Nephron progenitor cell (in vitro differentiated cells): Measurements from ENCODE around the gene ASAP2.

ENCODE experiments used
- DNase-seq: peaks from one replicate; pipeline ENCODE4 v3.0.0; 2021
- H3K27ac Mint-ChIP-seq: 2 replicates; pipeline ENCODE4 v1.8.0; 2021; ENCODE audit warnings: mild to moderate bottlenecking, moderate library complexity, mixed read lengths
- H3K27me3 Mint-ChIP-seq: 2 replicates; pipeline ENCODE4 v1.8.0; 2021; ENCODE audit warnings: mild to moderate bottlenecking, low read depth, mixed read lengths; ENCODE audit not compliant: poor library complexity
- H3K36me3 Mint-ChIP-seq: 2 replicates; pipeline ENCODE4 v1.8.0; 2021; ENCODE audit warnings: low read depth, mixed read lengths
- H3K4me1 Mint-ChIP-seq: 2 replicates; pipeline ENCODE4 v1.8.0; 2021; ENCODE audit warnings: mixed read lengths
- H3K4me3 Mint-ChIP-seq: 2 replicates; pipeline ENCODE4 v1.8.0; 2021; ENCODE audit warnings: mild to moderate bottlenecking, moderate library complexity, mixed read lengths
- H3K9me3 Mint-ChIP-seq: 2 replicates; pipeline ENCODE4 v1.8.0; 2021; ENCODE audit warnings: mild to moderate bottlenecking, moderate library complexity, mixed read lengths
- TF ChIP-seq, protein P1 (sequence below): fragments of 200-600 bp; sonication (generic); IDR thresholded peaks from 2 replicates; pipeline ENCODE4 v1.5.0; 2021; ENCODE audit warnings: antibody characterized with exemption

ASAP2 gene

DNA sequence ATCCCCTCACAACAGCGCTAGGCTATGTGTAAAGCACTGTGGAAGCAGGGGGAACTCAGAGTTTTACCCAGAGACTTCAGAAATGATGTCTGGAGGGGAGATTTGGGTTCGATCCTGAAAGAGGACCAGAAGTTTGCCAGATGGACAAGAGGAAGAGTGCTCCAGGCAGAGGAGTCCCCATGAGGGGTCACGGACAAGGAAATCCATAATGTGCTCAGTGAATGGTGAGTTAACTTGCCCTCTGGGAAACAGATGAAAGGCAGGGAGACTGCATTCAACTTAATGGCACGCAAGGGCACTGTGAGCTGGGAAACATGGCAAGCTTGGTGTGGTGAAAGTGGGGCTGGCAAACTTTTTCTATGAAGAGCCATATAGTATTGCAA is 6.0 kb upstream of the ASAP2 start:
- DNase-seq, result no peak

GRCh38 chr2:9201185-9201891 is 5.3 kb upstream of the ASAP2 start:
- Mint-ChIP-seq H3K9me3 (peaks cover 8% of the 10 kb centered on the region), H3K27me3 (peaks cover 6% of the 10 kb centered on the region), H3K4me1 (peaks cover 41% of the 10 kb centered on the region), H3K36me3 (no peaks in the 10 kb centered on the region), H3K27ac (no peak overlapping the region), H3K4me3 (no peak overlapping the region)
- DNase-seq, result no peak
- TF ChIP-seq, protein P1, sequence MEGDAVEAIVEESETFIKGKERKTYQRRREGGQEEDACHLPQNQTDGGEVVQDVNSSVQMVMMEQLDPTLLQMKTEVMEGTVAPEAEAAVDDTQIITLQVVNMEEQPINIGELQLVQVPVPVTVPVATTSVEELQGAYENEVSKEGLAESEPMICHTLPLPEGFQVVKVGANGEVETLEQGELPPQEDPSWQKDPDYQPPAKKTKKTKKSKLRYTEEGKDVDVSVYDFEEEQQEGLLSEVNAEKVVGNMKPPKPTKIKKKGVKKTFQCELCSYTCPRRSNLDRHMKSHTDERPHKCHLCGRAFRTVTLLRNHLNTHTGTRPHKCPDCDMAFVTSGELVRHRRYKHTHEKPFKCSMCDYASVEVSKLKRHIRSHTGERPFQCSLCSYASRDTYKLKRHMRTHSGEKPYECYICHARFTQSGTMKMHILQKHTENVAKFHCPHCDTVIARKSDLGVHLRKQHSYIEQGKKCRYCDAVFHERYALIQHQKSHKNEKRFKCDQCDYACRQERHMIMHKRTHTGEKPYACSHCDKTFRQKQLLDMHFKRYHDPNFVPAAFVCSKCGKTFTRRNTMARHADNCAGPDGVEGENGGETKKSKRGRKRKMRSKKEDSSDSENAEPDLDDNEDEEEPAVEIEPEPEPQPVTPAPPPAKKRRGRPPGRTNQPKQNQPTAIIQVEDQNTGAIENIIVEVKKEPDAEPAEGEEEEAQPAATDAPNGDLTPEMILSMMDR, result no peak

More for the DNA sequence above, 6.0 kb upstream of the ASAP2 start:
- Mint-ChIP-seq H3K36me3 (no peaks in the 10 kb centered on the region), H3K27me3 (peaks cover 6% of the 10 kb centered on the region), H3K9me3 (peaks cover 8% of the 10 kb centered on the region), H3K4me3 (no peak overlapping the region), H3K27ac (no peak overlapping the region), H3K4me1 (peaks cover 36% of the 10 kb centered on the region)
- TF ChIP-seq, protein P1, result no peak

DNA sequence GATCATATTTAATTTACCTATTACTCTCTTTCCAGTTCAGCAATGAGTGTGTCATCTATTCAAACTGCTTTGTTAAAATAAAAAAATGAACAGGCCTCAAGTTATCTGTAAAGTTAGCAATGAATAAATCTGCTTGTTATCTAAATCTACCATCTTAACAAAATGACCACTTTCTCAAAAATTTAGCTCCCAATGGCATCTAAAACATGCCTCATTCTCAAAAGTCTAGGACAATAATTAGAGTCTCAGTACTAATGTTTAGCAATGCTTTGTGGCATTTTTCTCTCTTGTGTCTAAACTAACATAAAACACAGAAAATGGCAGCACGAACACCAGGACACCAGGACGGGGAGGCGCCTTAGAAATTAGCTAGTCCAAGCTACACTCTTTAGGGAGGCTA is 3.6 kb upstream of the ASAP2 start:
- peaks cover 6% of the 10 kb centered on the region for H3K27me3 Mint-ChIP-seq
- H3K4me3 Mint-ChIP-seq, result no peak overlapping the region
- H3K27ac Mint-ChIP-seq, result no peak overlapping the region
- peaks cover 4% of the 10 kb centered on the region for H3K9me3 Mint-ChIP-seq
- no peaks in the 10 kb centered on the region for H3K36me3 Mint-ChIP-seq
- DNase-seq, result no peak
- TF ChIP-seq, protein P1, result no peak
- peaks cover 45% of the 10 kb centered on the region for H3K4me1 Mint-ChIP-seq

DNA sequence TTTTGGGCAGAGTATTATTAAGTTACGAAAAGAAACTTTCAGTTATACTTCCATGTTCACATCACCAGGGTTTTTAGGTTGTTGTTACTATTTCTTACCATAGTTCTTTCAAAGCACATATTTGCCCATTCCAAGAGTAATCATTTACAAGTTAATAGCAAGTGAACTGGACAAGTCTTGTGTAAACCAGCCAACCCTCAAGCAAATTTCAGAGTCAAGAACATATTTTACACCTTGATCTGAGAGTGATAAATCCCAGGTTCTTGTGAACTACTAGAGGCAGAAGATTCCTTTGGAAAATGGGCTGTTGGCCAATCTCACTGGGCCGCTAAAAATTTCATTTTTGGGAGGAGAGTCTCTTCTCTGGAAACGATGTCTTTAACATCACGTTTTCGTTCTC is 2.7 kb upstream of the ASAP2 start:
- TF ChIP-seq, protein P1, result no peak
- H3K4me1 Mint-ChIP-seq, result peaks cover 50% of the 10 kb centered on the region

DNA sequence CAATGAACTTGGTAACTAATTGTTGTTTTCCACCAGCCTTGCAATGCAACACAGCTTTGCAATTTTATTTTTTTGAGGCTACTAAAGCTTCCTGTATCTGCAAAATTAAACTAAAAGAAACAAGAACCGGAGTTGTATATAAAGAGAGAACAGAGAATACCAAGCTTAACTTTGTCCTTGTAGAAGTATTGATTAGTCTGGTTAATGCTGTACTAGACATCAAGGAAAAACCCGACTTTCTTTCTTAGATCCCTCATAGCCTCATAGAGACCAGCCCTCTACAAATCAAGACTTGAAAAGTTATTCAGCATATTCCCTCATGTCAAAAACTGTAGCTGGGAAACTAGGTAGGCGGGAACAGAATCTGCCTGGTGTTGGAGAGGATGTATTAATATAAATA is 1.7 kb upstream of the ASAP2 start:
- no peak for DNase-seq
- Mint-ChIP-seq H3K9me3 (no peaks in the 10 kb centered on the region), H3K27me3 (peaks cover 6% of the 10 kb centered on the region), H3K27ac (no peak overlapping the region), H3K4me3 (peak overlapping the region; percentile 86), H3K36me3 (peaks cover under 1% of the 10 kb centered on the region), H3K4me1 (peaks cover 48% of the 10 kb centered on the region)
- TF ChIP-seq, protein P1, result no peak

More for the DNA sequence above, 2.7 kb upstream of the ASAP2 start:
- Mint-ChIP-seq H3K4me3 (no peak overlapping the region), H3K9me3 (peaks cover 4% of the 10 kb centered on the region), H3K27me3 (peaks cover 6% of the 10 kb centered on the region), H3K36me3 (no peaks in the 10 kb centered on the region), H3K27ac (no peak overlapping the region)
- no peak for DNase-seq

GRCh38 chr2:9205486-9205885 is 1.1 kb upstream of the ASAP2 start:
- Mint-ChIP-seq H3K27me3 (peaks cover 9% of the 10 kb centered on the region), H3K27ac (no peak overlapping the region), H3K9me3 (no peaks in the 10 kb centered on the region), H3K36me3 (peaks cover 6% of the 10 kb centered on the region), H3K4me1 (peaks cover 47% of the 10 kb centered on the region), H3K4me3 (peak overlapping the region; percentile 86)
- DNase-seq, result no peak
- TF ChIP-seq, protein P1, result no peak
